NCI-H2227 (cell line): ENCODE measurements around the gene HAUS7.

Experiments used
- DNase-seq: peaks from one replicate; lab custom pipeline; 2025; ENCODE audit not compliant: unreplicated experiment; lab: John Stamatoyannopoulos, UW

The HAUS7 gene

DNA sequence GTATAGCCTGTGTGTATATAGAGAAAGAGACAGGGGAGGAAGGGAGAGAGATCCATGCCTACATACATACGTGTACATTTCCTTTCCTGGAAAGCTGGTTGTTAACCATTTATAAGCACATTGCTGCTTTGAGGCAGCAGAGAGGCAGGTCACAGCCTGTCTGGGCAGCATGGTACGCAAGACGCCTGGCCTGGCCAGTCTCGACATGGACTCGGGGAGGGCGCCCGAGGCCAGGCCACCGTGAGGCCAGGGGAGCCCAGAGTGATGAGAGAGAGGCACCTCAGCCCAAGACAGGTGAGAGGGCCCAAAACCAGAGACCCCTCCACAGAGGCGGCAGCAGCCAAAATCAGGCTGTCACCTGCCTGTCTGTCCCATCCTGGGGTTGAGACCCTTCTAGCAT is 28.4 kb downstream of the HAUS7 start:
- DNase-seq: no peak

DNA sequence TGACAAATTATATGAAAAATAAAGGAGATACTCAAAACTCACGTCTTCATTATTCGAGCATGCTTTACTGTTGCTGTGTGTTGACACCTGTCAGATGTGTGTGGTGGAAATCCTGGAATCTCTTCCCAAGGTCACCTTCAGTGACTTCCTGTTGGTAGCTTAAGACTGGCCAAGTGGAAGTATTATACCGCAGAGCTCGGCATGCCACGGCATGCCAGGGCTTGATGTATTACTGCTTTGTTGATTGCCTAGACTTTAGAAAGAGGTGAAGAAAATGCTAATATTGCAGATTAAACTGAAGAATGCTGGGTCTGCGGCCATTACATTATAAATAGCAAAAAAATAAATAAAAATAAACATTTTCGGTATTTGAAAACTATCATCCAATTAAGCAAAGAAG is 29.1 kb downstream of the HAUS7 start:
- DNase-seq: no peak

DNA sequence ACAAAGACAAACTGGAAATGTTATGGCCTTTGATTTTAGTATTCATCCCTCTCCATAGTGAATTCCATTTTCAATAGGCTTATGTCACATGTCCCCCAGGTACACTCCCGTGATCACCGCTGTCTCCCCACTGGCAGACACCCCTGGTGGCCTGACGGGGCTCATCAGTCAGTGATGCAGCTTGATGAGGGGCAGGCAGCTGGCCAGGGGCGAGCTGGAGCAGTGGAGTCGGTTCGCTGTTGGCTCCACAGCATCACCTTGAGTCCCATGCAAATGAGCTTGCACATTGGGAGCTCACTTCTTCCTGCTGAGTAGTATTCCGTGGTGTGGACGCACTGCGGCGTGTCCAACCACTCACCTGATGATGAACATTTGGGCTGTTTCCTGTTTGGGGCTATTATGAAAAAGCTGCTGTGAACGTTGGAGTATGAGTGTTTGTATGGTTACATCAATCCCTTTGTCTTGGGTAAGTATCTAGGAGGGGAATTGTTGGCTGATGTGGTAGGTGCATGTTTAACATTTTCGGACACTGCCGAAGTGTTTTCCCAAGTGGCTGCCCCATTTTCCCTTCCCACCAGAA is 29.7 kb downstream of the HAUS7 start:
- DNase-seq: no peak

DNA sequence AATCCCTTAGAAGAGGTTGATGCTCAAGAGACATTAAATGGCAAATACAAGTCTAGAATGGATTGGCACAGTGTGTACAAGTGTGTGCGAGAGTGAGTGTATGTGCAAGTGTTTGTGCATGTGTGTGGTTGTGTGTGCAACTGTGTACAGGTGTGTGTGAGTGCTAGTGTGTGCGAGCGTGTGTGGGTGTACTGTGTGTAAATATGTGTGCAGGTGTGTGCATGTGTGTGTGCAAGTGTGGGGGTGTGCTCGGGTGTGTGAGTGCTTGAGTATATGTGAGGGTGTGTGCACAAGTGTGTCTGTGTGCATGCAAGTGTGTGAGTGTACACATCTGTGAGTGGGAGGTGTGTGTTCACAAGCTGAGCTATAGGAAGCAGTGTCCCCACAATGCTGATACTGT is 30.4 kb downstream of the HAUS7 start:
- no peak for DNase-seq

DNA sequence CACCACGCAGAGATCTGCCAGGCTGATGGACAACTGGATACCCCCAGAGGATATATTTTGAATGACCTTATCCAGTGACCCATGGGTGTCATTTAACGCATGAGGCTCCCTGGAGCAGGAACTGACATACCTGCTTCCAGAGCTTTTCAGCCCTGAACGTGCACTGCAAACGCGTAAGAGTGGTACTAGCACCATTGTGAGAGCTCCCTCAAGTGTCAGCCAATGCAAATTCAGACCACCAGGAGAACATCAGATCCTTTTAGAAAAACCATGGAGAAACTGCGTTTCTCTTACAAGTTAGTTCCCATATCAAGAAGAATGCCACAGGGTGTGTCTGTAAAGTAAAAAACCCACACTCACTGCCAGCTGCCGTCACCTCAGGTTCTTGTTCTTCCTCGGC is 31.8 kb downstream of the HAUS7 start:
- DNase-seq: peak; percentile 34

DNA sequence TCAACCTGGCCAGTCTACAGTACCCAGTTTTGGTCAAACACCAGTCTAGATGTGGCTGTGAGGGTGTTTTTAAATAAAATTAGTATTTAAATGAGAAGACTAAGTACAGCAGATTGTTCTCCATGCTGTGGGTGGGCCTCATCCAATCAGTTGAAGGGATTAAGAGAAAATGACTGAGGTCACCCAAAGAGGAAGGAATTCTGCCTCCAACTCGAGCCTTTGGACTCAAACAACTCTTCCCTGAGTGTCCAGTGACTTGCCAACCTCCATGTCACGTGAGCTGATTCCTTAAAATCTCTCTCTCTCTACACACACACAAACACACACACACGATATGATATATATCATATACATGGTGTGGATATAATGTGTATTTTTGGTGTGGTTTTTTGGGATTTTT is 34.5 kb downstream of the HAUS7 start:
- DNase-seq: no peak

DNA sequence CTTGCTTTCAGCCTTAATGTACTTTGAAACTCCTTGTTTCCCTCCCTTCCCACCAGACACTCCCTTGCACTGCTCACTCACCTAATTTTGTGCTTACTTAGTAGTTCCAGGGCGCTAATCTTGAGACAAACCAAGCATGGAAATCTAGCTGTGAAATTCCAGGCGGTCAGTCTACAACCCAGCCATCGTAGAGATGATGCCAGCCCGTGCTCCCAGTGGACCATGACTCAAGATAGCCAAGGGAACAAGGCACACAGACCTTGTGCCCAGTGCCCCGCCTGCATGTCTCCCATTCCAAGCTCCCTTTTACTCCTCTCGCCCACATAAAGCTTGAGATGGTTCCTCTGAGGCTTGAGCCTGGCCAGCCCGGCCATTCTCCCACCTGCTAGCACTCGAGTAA is 35.6 kb downstream of the HAUS7 start:
- DNase-seq: no peak

DNA sequence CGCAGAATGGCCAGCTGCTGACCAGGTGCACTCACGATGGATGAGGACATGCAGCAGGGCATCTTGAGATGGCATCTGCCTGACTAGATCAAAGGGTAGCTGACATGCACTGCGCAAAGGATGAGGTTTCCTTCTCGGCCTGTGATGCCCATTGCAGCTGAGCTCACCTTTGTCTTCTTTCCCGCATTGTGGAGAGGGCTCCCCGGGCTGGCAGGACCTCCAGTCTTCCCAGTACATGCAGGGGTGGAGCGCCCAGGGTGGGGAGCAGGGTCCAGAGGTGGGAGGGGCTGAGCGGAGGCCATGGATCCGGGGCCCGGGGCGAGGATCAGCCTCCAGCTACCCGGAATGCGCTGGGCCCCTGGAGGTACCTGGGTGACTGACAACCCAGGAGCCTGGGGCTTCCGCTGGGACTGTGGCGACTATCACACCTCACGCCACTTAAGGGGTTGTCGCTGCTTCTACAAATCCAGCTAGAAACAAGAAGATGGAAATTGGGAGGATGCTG is 36.5 kb downstream of the HAUS7 start:
- DNase-seq: no peak

DNA sequence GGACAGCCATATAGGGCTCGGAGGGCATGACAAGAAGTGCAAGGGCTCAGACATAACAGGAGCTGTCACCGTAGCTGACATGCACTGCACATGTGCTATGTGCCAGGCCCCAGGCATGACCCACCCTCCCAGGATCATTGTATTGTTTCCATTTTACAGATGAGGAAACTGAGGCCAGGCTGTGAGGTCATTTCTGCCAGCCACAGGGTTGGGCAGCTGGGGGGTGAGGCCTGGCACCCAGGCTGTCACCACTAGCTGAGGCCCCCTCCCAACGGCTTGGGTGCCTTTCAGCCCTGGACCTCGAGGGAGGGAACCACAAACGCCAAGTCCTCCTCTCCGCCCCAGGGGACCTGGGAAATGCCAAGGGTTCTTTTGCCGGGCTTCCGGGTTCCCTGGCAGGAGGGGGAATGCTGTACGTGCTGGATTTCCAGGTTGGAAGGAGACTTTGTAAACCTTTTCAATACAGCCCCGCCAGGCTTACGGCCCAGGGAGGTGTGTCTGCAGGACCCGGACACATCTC is 37.2 kb downstream of the HAUS7 start:
- no peak for DNase-seq

DNA sequence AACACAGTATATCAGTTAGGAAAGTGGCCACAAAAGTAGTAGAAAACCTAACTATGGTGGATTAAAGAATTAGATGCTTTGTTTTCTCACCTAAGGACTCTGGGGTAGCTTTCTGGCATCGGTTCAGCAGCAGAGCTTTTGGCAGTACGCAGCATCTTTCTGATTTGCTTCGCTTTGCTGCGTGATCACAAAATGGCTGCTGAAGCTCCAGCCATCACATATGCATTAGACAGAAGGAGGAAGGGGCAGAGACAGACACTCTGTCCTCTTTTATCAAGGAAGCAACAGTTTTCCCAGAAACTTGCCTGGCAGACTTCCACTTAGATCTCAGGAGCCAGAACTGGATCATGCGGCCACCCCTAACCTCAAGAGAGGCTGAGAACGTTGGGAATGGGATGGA is 39.6 kb downstream of the HAUS7 start:
- DNase-seq: no peak

DNA sequence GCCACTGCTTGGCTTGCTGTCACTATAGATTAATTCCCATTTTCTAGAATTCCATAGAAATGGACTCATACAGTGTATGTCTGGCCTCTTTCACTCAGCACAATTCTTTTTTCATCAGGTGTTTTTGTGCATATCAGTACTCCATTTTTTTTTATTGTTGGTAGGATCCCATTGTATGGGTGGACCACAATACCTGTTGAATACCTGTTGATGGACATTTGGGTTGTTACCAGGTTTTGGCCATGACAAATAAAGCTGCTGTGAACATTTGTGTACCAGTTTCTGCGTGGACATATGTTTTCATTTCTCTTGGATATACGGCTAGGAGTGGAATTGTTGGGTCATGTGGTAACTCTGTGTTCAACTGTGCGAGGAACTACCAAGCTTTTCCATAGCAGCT is 44.2 kb downstream of the HAUS7 start:
- no peak for DNase-seq

DNA sequence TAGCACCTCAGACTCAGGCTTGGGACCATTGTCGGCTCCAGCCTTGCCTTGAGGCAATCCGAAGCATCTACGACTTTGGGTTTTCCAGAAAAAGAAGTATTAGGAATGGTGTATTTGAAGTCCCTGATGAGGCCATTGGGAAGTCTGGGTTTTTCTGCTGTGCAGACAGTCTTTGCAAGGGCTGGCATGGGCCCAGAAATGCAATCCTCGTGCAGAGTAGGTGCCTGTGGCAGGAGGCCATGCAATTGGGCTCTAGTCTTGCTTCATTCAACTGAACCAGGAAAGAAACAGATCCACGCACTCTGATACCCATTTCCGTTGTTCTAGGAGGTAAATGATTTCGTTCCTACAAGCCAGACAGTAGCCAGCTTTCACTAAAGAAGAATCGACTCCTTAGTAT is 46.7 kb downstream of the HAUS7 start:
- DNase-seq: no peak

DNA sequence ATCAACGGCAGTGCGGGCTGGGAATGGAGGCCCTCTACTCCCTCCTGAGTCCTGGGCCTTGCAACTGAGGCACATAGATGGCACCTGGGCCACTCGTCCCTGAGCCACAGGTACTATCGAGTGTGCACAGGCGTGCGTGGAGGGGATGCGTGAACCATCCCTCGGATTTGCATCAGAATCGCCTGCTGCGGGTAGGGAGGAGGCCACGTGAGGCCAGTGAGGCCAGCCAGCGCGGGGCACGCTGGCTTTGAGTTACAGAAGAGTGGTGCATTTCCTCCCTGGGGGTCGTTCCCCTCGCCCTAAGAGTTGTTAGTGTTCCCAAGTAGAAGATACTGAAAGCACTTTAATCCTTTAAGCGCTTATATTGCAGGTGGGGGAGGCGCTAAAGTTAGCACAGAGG is 48.5 kb downstream of the HAUS7 start:
- DNase-seq: no peak

DNA sequence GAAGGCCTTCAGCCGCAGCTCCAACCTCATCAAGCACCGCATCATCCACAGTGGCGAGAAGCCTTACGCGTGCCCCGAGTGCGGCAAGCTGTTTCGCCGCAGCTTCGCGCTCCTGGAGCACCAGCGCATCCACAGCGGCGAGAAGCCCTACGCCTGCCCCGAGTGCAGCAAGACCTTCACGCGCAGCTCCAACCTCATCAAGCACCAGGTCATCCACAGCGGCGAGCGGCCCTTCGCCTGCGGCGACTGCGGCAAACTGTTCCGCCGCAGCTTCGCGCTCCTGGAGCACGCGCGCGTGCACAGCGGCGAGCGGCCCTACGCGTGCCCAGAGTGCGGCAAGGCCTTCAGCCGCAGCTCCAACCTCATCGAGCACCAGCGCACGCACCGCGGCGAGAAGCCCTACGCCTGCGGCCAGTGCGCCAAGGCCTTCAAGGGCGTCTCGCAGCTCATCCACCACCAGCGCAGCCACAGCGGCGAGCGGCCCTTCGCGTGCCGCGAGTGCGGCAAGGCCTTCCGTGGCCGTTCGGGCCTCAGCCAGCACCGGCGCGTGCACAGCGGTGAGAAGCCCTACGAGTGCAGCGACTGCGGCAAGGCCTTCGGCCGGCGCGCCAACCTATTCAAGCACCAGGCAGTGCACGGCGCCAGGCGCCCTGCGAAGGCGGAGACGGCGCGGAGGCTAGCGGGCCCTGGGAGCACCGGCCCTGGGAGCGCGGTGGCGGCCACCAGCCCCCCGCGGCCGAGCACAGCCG is 49.4 kb downstream of the HAUS7 start:
- no peak for DNase-seq

DNA sequence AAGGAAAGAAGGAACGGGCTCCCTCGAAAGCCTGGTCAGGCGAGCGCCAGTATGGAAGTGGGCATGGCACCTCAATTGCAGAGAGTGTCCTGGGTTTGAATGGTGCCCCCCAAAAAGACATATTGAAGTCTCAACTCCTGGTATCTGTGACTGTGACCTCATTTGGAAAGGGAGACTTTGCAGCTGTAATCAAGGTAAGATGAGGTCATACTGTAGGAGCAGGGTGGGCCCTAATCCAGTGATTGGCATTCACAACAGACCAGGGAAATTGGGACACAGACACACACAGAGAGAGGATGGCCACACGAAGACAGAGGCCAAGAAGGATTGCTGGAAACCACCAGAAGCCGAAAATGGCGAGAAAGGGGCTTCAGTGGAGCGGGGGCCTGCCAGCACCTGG is 52.7 kb downstream of the HAUS7 start:
- DNase-seq: no peak

DNA sequence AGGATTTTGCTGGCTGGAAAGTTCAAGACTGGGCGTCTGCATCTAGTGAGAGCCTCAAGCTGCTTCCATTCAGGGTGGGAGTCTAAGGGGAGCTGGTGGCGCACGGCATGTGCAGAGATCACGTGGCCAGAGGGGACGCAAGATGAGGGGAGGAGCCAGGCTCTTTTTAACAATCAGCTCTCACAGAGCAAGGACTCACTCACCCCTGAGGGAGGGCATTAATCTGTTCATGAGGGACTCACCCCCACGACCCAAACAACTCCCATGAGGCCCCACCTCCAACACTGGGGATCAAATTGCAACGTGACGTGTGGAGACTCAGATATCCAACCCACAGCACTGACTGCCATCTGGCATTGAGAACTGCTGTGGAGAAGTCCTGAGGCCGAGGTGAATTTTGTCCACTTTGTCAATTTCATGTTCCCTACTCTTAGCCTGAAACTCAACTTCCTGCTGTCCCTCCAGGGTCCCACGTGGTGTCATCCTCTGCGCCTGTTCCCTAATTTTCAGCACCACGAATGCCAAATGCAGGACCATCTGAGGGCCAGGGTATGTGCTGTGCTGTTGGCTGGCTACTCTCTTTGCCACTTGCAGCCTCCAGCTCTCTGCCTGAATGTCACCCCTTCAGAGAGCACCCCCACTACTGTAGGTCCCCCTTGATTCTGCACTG is 53.5 kb downstream of the HAUS7 start:
- DNase-seq: no peak

DNA sequence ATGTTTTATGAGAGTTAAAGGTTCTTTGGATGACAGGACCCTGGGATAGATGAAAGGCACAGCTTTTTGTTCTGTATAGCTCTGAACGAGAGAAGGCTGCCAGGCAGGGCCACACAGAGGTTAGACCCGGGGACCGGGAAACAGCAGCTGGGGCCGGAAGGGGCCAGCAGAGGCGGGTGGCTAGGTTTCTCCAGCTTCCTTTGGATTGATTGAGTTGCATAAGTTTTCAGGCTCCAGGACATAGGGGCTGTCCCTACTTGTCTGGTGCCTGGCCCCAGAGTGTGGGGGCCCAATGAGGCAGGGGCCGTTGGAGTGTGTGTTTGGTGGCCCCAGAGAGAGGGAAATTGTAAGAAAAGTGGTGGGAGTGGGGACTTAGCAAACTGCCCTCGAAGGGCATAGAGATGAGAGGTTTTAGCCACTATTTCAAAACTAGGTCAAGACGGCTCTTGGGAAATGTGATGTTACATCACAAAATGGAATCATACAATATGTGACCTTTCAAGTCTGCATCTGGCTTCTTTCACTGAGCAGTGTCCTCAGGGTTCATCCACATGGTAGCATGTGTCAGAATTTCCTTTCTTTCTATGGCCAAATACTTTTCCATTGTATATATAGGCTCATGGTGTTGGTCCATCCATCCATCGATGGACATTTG is 55.4 kb downstream of the HAUS7 start:
- DNase-seq: no peak

DNA sequence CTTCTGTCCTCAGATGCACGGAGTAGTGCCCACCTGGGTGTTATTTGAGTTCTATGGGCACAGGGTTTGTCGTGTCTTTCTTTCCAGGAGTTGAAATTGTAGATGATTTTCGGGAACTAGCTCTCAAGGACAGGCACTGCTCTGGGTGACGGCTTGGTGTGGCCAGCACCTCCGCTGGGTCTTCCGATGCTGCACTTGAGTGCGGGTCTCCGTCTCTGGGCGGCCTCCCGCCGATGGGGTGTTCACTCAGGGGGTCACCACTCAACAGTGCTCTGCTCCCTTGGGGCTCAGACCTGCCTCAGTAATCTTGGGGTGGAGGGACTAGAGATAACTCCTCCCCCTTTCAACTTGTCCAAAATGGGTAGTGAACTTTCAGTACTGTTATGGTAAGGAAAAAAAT is 56.6 kb downstream of the HAUS7 start:
- no peak for DNase-seq

DNA sequence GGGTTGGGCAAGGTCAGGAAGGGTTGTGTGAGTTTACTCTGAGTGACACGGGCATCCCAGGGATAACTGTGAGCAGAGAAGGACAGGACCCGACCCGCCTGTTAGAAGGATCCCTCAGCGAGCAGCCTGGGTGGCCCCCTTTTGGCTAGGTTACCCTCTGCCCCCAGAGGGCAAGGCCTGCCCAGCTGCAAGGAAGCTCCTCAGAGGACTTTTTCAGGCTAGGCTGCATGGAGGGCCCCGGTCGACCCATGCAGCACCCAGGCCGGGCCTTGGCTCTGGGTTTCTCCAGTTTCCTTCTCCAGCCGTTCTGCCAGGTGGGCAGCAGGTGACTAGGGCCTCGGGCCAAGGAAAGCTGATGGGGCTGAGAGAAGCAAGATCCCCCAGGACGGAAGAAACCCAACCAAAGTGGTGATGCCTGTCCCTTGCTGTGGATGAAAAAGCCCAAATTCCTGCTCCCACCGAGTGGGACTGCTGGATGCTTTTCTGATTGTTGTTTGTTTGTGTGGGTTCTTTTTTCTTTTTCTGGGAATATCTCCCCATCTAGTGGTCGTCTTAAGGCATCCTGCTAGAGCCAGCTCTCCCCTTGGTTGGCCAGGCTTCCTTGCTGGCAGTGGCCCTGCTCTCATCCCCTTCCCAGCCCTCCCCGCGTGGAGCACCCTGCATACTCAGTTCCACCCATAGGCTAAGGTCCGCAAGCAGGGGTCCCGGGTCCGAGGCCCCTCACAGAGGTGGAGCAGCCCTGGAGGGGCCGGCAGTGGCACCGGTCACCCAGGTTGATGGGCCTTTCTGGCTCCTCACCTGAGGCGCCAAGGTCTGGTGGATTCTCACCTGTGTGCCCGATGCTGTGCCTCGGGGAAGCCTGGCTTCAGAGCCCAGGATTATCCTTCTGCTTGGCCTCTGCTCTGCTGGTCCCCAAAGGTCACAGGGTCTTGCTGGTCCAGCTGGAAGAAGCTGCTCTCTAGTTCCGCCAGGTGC is 57.3 kb downstream of the HAUS7 start:
- DNase-seq: peak; percentile 5

DNA sequence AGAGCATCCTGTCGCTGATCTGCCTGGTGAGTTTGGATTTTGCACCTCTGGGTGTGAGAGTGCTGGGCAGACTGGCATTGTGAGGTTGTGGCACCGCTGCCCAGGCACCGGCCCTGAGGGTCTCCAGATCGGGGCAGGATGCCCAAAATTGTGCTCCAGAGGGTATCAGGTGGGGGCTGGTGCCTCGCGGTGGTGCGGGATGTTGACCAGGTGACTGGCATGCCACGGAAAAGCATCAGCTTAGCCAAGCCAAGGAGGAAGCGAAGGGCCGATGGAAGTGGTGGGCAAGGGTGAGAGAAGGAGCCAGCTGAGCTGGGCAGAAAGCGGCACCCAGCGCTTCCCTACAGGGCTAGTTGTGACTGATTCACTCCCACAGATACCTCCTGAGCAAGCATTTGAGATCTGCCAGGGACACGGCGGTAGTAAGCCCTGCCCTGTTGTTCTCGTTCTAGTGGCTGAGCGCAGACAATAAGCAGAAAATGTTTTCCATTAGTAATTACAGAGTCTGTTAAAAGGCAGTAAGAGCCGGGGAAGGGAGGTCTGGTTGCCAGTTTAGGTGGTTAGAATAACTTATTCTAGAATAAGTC is 58.3 kb downstream of the HAUS7 start:
- no peak for DNase-seq
